SU-DHL-6 (cell line): ENCODE measurements around the gene MYO7B.

Experiments used
- H2AFZ ChIP-seq: fragments of 200-600 bp; sonication (generic); 2 replicates; pipeline ENCODE4 v1.6.1; 2014; ENCODE audit warnings: low read depth, mild to moderate bottlenecking, moderate library complexity, mixed read lengths, antibody characterized with exemption, low read length; ENCODE audit not compliant: severe bottlenecking
- H3F3A ChIP-seq: fragments of 200-600 bp; shearing (Covaris generic); 2 replicates; pipeline ENCODE4 v1.6.0; 2016; ENCODE audit warnings: antibody characterized with exemption, mild to moderate bottlenecking; ENCODE audit not compliant: insufficient read depth
- H3K27ac ChIP-seq: fragments of 200-600 bp; sonication (generic); 2 replicates; pipeline ENCODE4 v1.5.1; 2016; ENCODE audit warnings: low read depth, mild to moderate bottlenecking, low read length, moderate library complexity, mixed read lengths
- H3K27me3 ChIP-seq: fragments of 200-600 bp; sonication (generic), shearing (Covaris generic); 2 replicates; pipeline ENCODE4 v1.6.0; 2014; ENCODE audit warnings: mild to moderate bottlenecking, low read length
- H3K36me3 ChIP-seq: fragments of 200-600 bp; sonication (generic); 2 replicates; pipeline ENCODE4 v1.6.1; 2014; ENCODE audit warnings: mild to moderate bottlenecking, low read length, mixed read lengths
- H3K4me2 ChIP-seq: fragments of 300-600, 200-600 bp; shearing (Covaris generic), sonication (generic); 2 replicates; pipeline ENCODE4 v1.6.0; 2014; ENCODE audit warnings: low read length, low read depth, mild to moderate bottlenecking; ENCODE audit not compliant: poor library complexity, severe bottlenecking
- H3K4me3 ChIP-seq: fragments of 200-600 bp; sonication (generic); 2 replicates; pipeline ENCODE4 v1.5.1; 2014; ENCODE audit warnings: antibody characterized with exemption, low read length, mild to moderate bottlenecking, mixed read lengths; ENCODE audit not compliant: insufficient read depth, poor library complexity, severe bottlenecking
- H3K79me2 ChIP-seq: fragments of 200-600 bp; sonication (generic); 2 replicates; pipeline ENCODE4 v1.6.1; 2014; ENCODE audit warnings: mild to moderate bottlenecking, low read length, moderate library complexity; ENCODE audit not compliant: insufficient read depth
- H3K9ac ChIP-seq: fragments of 200-600 bp; sonication (generic); 2 replicates; pipeline ENCODE4 v1.7.0; 2014; ENCODE audit warnings: mild to moderate bottlenecking, low read length
- H3K9me2 ChIP-seq: fragments of 200-600 bp; sonication (generic); replicated peaks from 2 replicates; pipeline ENCODE4 v1.6.1; 2014; ENCODE audit warnings: low read length; ENCODE audit not compliant: insufficient read depth
- H3K9me3 ChIP-seq: fragments of 200-600 bp; sonication (generic); 2 replicates; pipeline ENCODE4 v1.6.1; 2014; ENCODE audit warnings: low read length, mixed read lengths; ENCODE audit not compliant: insufficient read depth
- H4K20me1 ChIP-seq: fragments of 200-600 bp; sonication (generic); 2 replicates; pipeline ENCODE4 v1.6.1; 2014; ENCODE audit warnings: low read depth, mild to moderate bottlenecking, antibody characterized with exemption, low read length, moderate library complexity, mixed read lengths
- CTCF ChIP-seq: fragments of 200-600 bp; sonication (generic); IDR thresholded peaks from one replicate; pipeline ENCODE4 v1.5.1; 2017; ENCODE audit warnings: antibody characterized with exemption, mild to moderate bottlenecking, low read length, moderate library complexity; ENCODE audit not compliant: insufficient read depth, poor library complexity, severe bottlenecking
- EZH2phosphoT487 ChIP-seq: fragments of 200-600 bp; sonication (generic), shearing (Covaris generic); conservative IDR thresholded peaks from 2 replicates; pipeline ENCODE4 v1.6.1; 2018; ENCODE audit warnings: mild to moderate bottlenecking, antibody characterized with exemption, low read length, moderate library complexity, mixed read lengths

MYO7B gene

GRCh38 chr2:127626917-127627739 is 91.6 kb downstream of the MYO7B start:
- Histone ChIP-seq H3K4me3 (no peak overlapping the region), H3F3A (no peaks in the 10 kb centered on the region), H3K4me2 (no peak overlapping the region), H3K36me3 (no peaks in the 10 kb centered on the region), H2AFZ (no peak overlapping the region), H3K9ac (no peak overlapping the region), H3K27ac (no peak overlapping the region), H3K27me3 (no peaks in the 10 kb centered on the region), H3K9me2 (no peaks in the 10 kb centered on the region), H3K79me2 (no peaks in the 10 kb centered on the region), H4K20me1 (no peaks in the 10 kb centered on the region), H3K9me3 (no peaks in the 10 kb centered on the region)
- TF ChIP-seq CTCF = no peak
- TF ChIP-seq EZH2phosphoT487 = no peak

GRCh38 chr2:127627740-127628571 is 92.5 kb downstream of the MYO7B start:
- Histone ChIP-seq H3K9me2 (no peaks in the 10 kb centered on the region), H3K27me3 (no peaks in the 10 kb centered on the region), H3K27ac (no peak overlapping the region), H3K9ac (no peak overlapping the region), H3K4me2 (no peak overlapping the region), H3K9me3 (no peaks in the 10 kb centered on the region), H4K20me1 (no peaks in the 10 kb centered on the region), H3F3A (no peaks in the 10 kb centered on the region), H3K79me2 (no peaks in the 10 kb centered on the region), H2AFZ (no peak overlapping the region), H3K36me3 (no peaks in the 10 kb centered on the region), H3K4me3 (no peak overlapping the region)
- no peak for TF ChIP-seq EZH2phosphoT487
- no peak for TF ChIP-seq CTCF

- Histone ChIP-seq H3F3A (no peaks in the 10 kb centered on the region), H3K27me3 (no peaks in the 10 kb centered on the region), H4K20me1 (no peaks in the 10 kb centered on the region), H3K27ac (no peak overlapping the region), H3K4me2 (no peak overlapping the region), H3K9me3 (no peaks in the 10 kb centered on the region), H3K36me3 (no peaks in the 10 kb centered on the region), H2AFZ (no peak overlapping the region), H3K4me3 (no peak overlapping the region), H3K79me2 (no peaks in the 10 kb centered on the region), H3K9me2 (no peaks in the 10 kb centered on the region), H3K9ac (no peak overlapping the region)
- TF ChIP-seq CTCF = no peak
- TF ChIP-seq EZH2phosphoT487 = no peak
These were observed 93.5 kb downstream of the MYO7B start for GRCh38 chr2:127628767-127629614.
